Measurements from ENCODE around the gene PFKFB2. TPM values are rescaled to one million over a fixed set of nuclear protein-coding genes. Genes with fewer than 3 reads are reported as not detected.

The PFKFB2 gene
- total and polyA plus RNA-seq, 2 of the 8 experiments (the other 6 are each of a cell fraction or from before 2014, with no cell fraction given), result 6.7 to 19.1 TPM

DNA sequence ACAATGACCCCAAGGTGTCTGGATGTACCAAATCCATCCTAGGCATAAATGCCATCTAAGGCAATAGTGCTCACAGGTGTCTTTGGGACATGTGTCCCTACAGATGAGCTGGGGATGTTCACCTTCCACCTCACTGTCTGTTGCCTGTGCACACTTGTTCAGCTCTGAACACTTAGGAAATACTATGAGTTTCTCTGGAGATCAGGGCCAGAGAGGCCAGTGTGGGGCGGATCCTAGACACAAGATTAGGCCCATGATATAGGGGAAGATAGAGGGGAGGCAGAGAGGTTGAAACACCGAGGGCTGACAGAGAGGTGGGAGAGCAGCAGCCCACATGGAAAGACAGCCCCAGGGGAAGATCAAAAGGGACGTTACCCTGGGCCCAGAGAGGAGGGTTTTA is 46.2 kb upstream of the PFKFB2 start:
- H3K4me2 ChIP-seq (ENCODE audit: insufficient read depth in 1 of 2, low read depth in 2 of 2, low read length in 2 of 2), result no peak overlapping the region
- H4K5ac ChIP-seq (ENCODE audit: insufficient read length, low read depth, low read length), result no peak overlapping the region
- H2AK5ac ChIP-seq (ENCODE audit: low read depth, low read length), result no peak overlapping the region
- CTCF ChIA-PET (ENCODE audit: partially characterized antibody), result interaction anchor here (1.1 to 9.9 kb wide), 10 partner anchors 7 to 181 kb away, joined by 3 to 122 read pairs (median 10); partner anchors contain the start of gene C1orf116
- no peak overlapping the region for H2BK12ac ChIP-seq (ENCODE audit: low read depth, low read length)
- no peak overlapping the region for H3K9ac ChIP-seq (replicated peaks in 1 of 4; ENCODE audit: extremely low read depth in 1 of 4, low read depth in 3 of 4, low read length in 3 of 4)
- no peak overlapping the region for H2BK5ac ChIP-seq (ENCODE audit: low read depth, low read length)
- H3K23ac ChIP-seq (ENCODE audit: insufficient read length), result no peak overlapping the region
- no peaks in the 10 kb centered on the region for H3K9me3 ChIP-seq (ENCODE audit: insufficient read depth in 2 of 2, low read depth in 1 of 2, low read length in 1 of 2)
- FAIRE-seq, result no peak
- H4K8ac ChIP-seq (ENCODE audit: extremely low read depth, insufficient read depth, low read length), result no peak overlapping the region
- H3K56ac ChIP-seq (replicated peaks; ENCODE audit: insufficient read length, low read depth, low read length), result no peak overlapping the region
- no peak overlapping the region for H3K18ac ChIP-seq (ENCODE audit: extremely low read depth, low read length)
- H4K91ac ChIP-seq (replicated peaks; ENCODE audit: insufficient read length, low read length), result no peak overlapping the region
- no peak overlapping the region for H2BK120ac ChIP-seq (replicated peaks; ENCODE audit: low read depth, low read length)
- H3K14ac ChIP-seq (ENCODE audit: insufficient read length), result no peak overlapping the region
- WGBS, 2 experiments (ENCODE audit: extremely low coverage in 1 of 2, insufficient coverage in 1 of 2, insufficient read length in 1 of 2, insufficient replicate concordance in 2 of 2, low coverage in 1 of 2, low lambda C conversion rate in 2 of 2, missing lambda C conversion rate in 1 of 2), result 76% methylated on average over 3 of the region's 3 CpGs; no CpG with 5 or more reads in 1 of the 2 experiments
- H3K27me3 ChIP-seq (replicated peaks in 1 of 4; ENCODE audit: control insufficient read depth in 3 of 4, extremely low read depth in 1 of 4, insufficient read depth in 3 of 4, low read length in 3 of 4), result no peaks in the 10 kb centered on the region; a peak in 1 of 7 replicates
- no peaks in the 10 kb centered on the region for H3K36me3 ChIP-seq (ENCODE audit: control insufficient read depth in 2 of 4, insufficient read depth in 4 of 4, low read length in 3 of 4)
- DNase-seq (ENCODE audit: low read depth in 1 of 2, low spot score in 2 of 2), result no peak
- H3K4me3 ChIP-seq (ENCODE audit: extremely low read depth in 1 of 4, insufficient read depth in 2 of 4, low read depth in 3 of 4, low read length in 4 of 4), result no peak overlapping the region
- H3K27ac ChIP-seq (ENCODE audit: low read depth, low read length), result no peak overlapping the region
- H2AFZ ChIP-seq (ENCODE audit: low read length), result no peak overlapping the region
- POLR2A ChIA-PET (ENCODE audit: partially characterized antibody), result no interaction called here
- 0 out of 7 replicates have a peak, but pooled peaks cover 0 to 2% (median 0%) of the 10 kb centered on the region in 4 experiments for H3K4me1 ChIP-seq (replicated peaks in 1 of 4; ENCODE audit: control insufficient read depth in 3 of 4, insufficient read depth in 4 of 4, low read length in 3 of 4)
- no peaks in the 10 kb centered on the region for H3K79me1 ChIP-seq (ENCODE audit: low read depth, low read length)
- H3K4ac ChIP-seq (replicated peaks; ENCODE audit: insufficient read length, low read depth, low read length), result no peak overlapping the region
- no peaks in the 10 kb centered on the region for H3K23me2 ChIP-seq (ENCODE audit: low read depth, low read length)
- no peaks in the 10 kb centered on the region for H4K20me1 ChIP-seq (replicated peaks in 1 of 2; ENCODE audit: control insufficient read depth in 1 of 2, insufficient read depth in 2 of 2, low read length in 2 of 2)
- H2BK15ac ChIP-seq (ENCODE audit: low read length), result no peak overlapping the region
- H2BK20ac ChIP-seq (ENCODE audit: low read length), result no peak overlapping the region
- H3K79me2 ChIP-seq (ENCODE audit: control insufficient read depth in 1 of 2, insufficient read depth in 2 of 2, low read length in 2 of 2), result no peaks in the 10 kb centered on the region
- no peak for TF ChIP-seq SAP30 (IDR thresholded peaks at IDR 0.05; ENCODE audit: insufficient read depth, insufficient replicate concordance, low read length)
- no peak for TF ChIP-seq TAF7 (optimal IDR thresholded peaks at IDR 0.05; ENCODE audit: borderline replicate concordance, low read depth, low read length)
- TF ChIP-seq HDAC2 (IDR thresholded peaks at IDR 0.05; ENCODE audit: borderline replicate concordance in 1 of 2, low read depth in 2 of 2, low read length in 2 of 2), result no peak
- TF ChIP-seq CEBPB (IDR thresholded peaks at IDR 0.05; ENCODE audit: low read depth, low read length), result no peak
- TF ChIP-seq ZNF274 (IDR thresholded peaks at IDR 0.05; ENCODE audit: borderline replicate concordance, extremely low read depth, low read length), result no peak
- no peak for TF ChIP-seq RFX5 (IDR thresholded peaks at IDR 0.05; ENCODE audit: borderline replicate concordance, low read depth, low read length)

Measured in H1 (cell line).